HepG2 (cell line): ENCODE measurements around the gene FIZ1. TPM values are rescaled to one million over a fixed set of nuclear protein-coding genes. Genes with fewer than 3 reads are reported as not detected.

Source experiments
- CEBPG ChIP-seq: IDR thresholded peaks from 2 replicates; pipeline ENCODE4 v1.6.1; 2016
- FOSL2 ChIP-seq: sonication (generic); formaldehyde crosslinking; IDR thresholded peaks from 2 replicates; pipeline ENCODE4 v1.4.0; 2020; ENCODE audit warnings: missing genetic modification reagents
- FOXA1 ChIP-seq, 2 experiments: fragments of 450-650 bp in 1 of 2; sonication (generic) in 1 of 2; formaldehyde crosslinking in 1 of 2; IDR thresholded peaks; 2 replicates each; pipeline versions ENCODE4 v1.4.0 to v1.6.1; 2016 to 2020; ENCODE audit warnings: missing genetic modification reagents in 1 of 2
- GABPB1 ChIP-seq: IDR thresholded peaks from 2 replicates; pipeline ENCODE4 v1.6.1; 2016; ENCODE audit warnings: mild to moderate bottlenecking, missing genetic modification reagents, moderate library complexity, missing compliant biosample characterization
- HDAC1 ChIP-seq: sonication (generic); formaldehyde crosslinking; IDR thresholded peaks from 2 replicates; pipeline ENCODE4 v1.5.1; 2020; ENCODE audit warnings: mild to moderate bottlenecking, missing genetic modification reagents
- HNRNPK ChIP-seq: fragments of 200-400 bp; formaldehyde crosslinking; IDR thresholded peaks from 2 replicates; pipeline ENCODE4 v1.6.1; 2018; ENCODE audit warnings: low read length, low read depth, moderate library complexity, mild to moderate bottlenecking; ENCODE audit not compliant: poor library complexity, severe bottlenecking
- HNRNPL ChIP-seq: fragments of 200-400 bp; formaldehyde crosslinking; IDR thresholded peaks from 2 replicates; pipeline ENCODE4 v1.6.1; 2017; ENCODE audit warnings: mild to moderate bottlenecking, low read depth, low read length
- MBD4 ChIP-seq: IDR thresholded peaks from 2 replicates; pipeline ENCODE4 v1.6.1; 2012; ENCODE audit warnings: low read length, inconsistent platforms, borderline replicate concordance
- NR2C2 ChIP-seq: sonication (generic); formaldehyde crosslinking; IDR thresholded peaks from 2 replicates; pipeline ENCODE4 v1.4.0; 2020; ENCODE audit warnings: missing genetic modification reagents, mild to moderate bottlenecking, moderate library complexity, borderline replicate concordance
- POLR2G ChIP-seq: fragments of 200-400 bp; formaldehyde crosslinking; IDR thresholded peaks from 2 replicates; pipeline ENCODE4 v1.6.1; 2018; ENCODE audit warnings: mild to moderate bottlenecking, low read depth, low read length, moderate library complexity
- RCOR2 ChIP-seq: IDR thresholded peaks from 2 replicates; pipeline ENCODE4 v1.6.1; 2016; ENCODE audit warnings: missing biosample characterization, missing genetic modification reagents
- RFX5 ChIP-seq: IDR thresholded peaks from 2 replicates; pipeline ENCODE4 v1.6.1; 2011; ENCODE audit warnings: low read depth, low read length, improper control_type of control experiment
- TAF1 ChIP-seq: sonication (generic); formaldehyde crosslinking; IDR thresholded peaks from 2 replicates; pipeline ENCODE4 v1.4.0; 2020; ENCODE audit warnings: missing genetic modification reagents
- TP53 ChIP-seq: sonication (generic); formaldehyde crosslinking; conservative IDR thresholded peaks from 2 replicates; pipeline ENCODE4 v1.4.0; 2020; ENCODE audit warnings: missing genetic modification reagents
- ZFP91 ChIP-seq: sonication (generic); formaldehyde crosslinking; IDR thresholded peaks from 2 replicates; pipeline ENCODE4 v1.9.0; 2022; ENCODE audit warnings: missing genetic modification reagents, mild to moderate bottlenecking, borderline replicate concordance
- ZFX ChIP-seq: sonication (generic); formaldehyde crosslinking; IDR thresholded peaks from 2 replicates; pipeline ENCODE4 v1.4.0; 2020; ENCODE audit warnings: mild to moderate bottlenecking, low read depth, missing genetic modification reagents, moderate library complexity
- ZNF281 ChIP-seq: sonication (generic); formaldehyde crosslinking; IDR thresholded peaks from 2 replicates; pipeline ENCODE4 v1.4.0; 2020; ENCODE audit warnings: missing genetic modification reagents, borderline replicate concordance
- ZNF383 ChIP-seq: sonication (generic); formaldehyde crosslinking; IDR thresholded peaks from 2 replicates; pipeline ENCODE4 v1.4.0; 2020; ENCODE audit warnings: missing genetic modification reagents, mild to moderate bottlenecking, borderline replicate concordance
- ZNF44 ChIP-seq: sonication (generic); formaldehyde crosslinking; IDR thresholded peaks from 2 replicates; pipeline ENCODE4 v1.5.1; 2020; ENCODE audit warnings: mild to moderate bottlenecking, missing genetic modification reagents
- ZNF670 ChIP-seq: sonication (generic); formaldehyde crosslinking; IDR thresholded peaks from 2 replicates; pipeline ENCODE4 v1.8.0; 2022; ENCODE audit warnings: mild to moderate bottlenecking, missing genetic modification reagents, borderline replicate concordance
- ZNF710 ChIP-seq: sonication (generic); formaldehyde crosslinking; IDR thresholded peaks from 2 replicates; pipeline ENCODE4 v1.5.0; 2020; ENCODE audit warnings: mild to moderate bottlenecking, missing genetic modification reagents, borderline replicate concordance
- ZSCAN22 ChIP-seq: sonication (generic); formaldehyde crosslinking; IDR thresholded peaks from 2 replicates; pipeline ENCODE4 v1.4.0; 2020; ENCODE audit warnings: mild to moderate bottlenecking, missing genetic modification reagents
- polyA plus RNA-seq, 8 experiments: library from polyadenylated mRNA; depleted of rRNA in 3 of 8; stranded (reverse) in 7 of 8; unstranded in 1 of 8; fragments of >200 nt; fragmentation: Illumina TruSeq in 4 of 8; extraction: Trizol in 4 of 8; gene quantifications; 2 replicates each; pipeline versions ENCODE4 v1.2.1 to v1.2.3, GENCODE V29; 2011 to 2016; ENCODE audit warnings: low read depth in 4 of 8, missing spikeins in 1 of 8, mixed read lengths in 1 of 8; ENCODE audit not compliant: insufficient read depth in 1 of 8
- total RNA-seq, 5 experiments: library from RNA; depleted of rRNA; stranded (reverse); fragments of >200 nt; fragmentation: Illumina TruSeq; extraction: Trizol; gene quantifications; 2 replicates each; pipeline ENCODE4 v1.2.3, GENCODE V29; 2016; ENCODE audit warnings: low read depth in 1 of 5

FIZ1 gene
- total and polyA plus RNA-seq, 2 of the 13 experiments (the other 11 are each of a cell fraction or from before 2014, with no cell fraction given), result 3.6 to 5.9 TPM

GRCh38 chr19:55549500-55550320 is 49.6 kb downstream of the FIZ1 start (continued):
- TF ChIP-seq ZSCAN22 (CRISPR knock-in tag) (peak; percentile 49; the same call in 1 of the 2 replicates), POLR2G (peak; percentile 50), HNRNPK (no peak), ZNF44 (no peak), ZFP91 (CRISPR knock-in tag) (peak; percentile 39; the same call in 1 of the 2 replicates), NR2C2 (CRISPR knock-in tag) (0 out of 2 replicates have a peak, but pooled peaks have one; percentile 56), HNRNPL (peak; percentile 75; the same call in 1 of the 2 replicates), TAF1 (CRISPR knock-in tag) (peak; percentile 27; the same call in 1 of the 2 replicates), ZNF281 (peak; percentile 63; the same call in 1 of the 2 replicates), FOXA1 (IDR thresholded peaks at IDR 0.05) (no peak; the same call in 1 of the 2 replicates), FOXA1 (CRISPR knock-in tag; IDR thresholded peaks at IDR 0.05) (peak; percentile 45; the same call in 1 of the 2 replicates), ZNF383 (peak; percentile 39; the same call in 1 of the 2 replicates), MBD4 (no peak), HDAC1 (CRISPR knock-in tag) (peak; percentile 49), FOSL2 (CRISPR knock-in tag) (peak; percentile 79), CEBPG (CRISPR knock-in tag) (no peak), GABPB1 (CRISPR knock-in tag) (peak; percentile 28; the same call in 1 of the 2 replicates), ZNF710 (peak; percentile 27; the same call in 1 of the 2 replicates), RFX5 (no peak), ZNF670 (CRISPR knock-in tag) (no peak), RCOR2 (no peak), TP53 (CRISPR knock-in tag) (no peak), ZFX (CRISPR knock-in tag) (peak; percentile 48; the same call in 1 of the 2 replicates)
